SU-DHL-6 (cell line): ENCODE results near the gene MRPL34.

ENCODE experiments used
- EZH2phosphoT487 ChIP-seq: fragments of 200-600 bp; sonication (generic), shearing (Covaris generic); conservative IDR thresholded peaks from 2 replicates; pipeline ENCODE4 v1.6.1; 2018; ENCODE audit warnings: mild to moderate bottlenecking, antibody characterized with exemption, low read length, moderate library complexity, mixed read lengths
- TF ChIP-seq, protein P1 (sequence below): fragments of 200-600 bp; sonication (generic); IDR thresholded peaks from one replicate; pipeline ENCODE4 v1.5.1; 2017; ENCODE audit warnings: antibody characterized with exemption, mild to moderate bottlenecking, low read length, moderate library complexity; ENCODE audit not compliant: insufficient read depth, poor library complexity, severe bottlenecking

DNA sequence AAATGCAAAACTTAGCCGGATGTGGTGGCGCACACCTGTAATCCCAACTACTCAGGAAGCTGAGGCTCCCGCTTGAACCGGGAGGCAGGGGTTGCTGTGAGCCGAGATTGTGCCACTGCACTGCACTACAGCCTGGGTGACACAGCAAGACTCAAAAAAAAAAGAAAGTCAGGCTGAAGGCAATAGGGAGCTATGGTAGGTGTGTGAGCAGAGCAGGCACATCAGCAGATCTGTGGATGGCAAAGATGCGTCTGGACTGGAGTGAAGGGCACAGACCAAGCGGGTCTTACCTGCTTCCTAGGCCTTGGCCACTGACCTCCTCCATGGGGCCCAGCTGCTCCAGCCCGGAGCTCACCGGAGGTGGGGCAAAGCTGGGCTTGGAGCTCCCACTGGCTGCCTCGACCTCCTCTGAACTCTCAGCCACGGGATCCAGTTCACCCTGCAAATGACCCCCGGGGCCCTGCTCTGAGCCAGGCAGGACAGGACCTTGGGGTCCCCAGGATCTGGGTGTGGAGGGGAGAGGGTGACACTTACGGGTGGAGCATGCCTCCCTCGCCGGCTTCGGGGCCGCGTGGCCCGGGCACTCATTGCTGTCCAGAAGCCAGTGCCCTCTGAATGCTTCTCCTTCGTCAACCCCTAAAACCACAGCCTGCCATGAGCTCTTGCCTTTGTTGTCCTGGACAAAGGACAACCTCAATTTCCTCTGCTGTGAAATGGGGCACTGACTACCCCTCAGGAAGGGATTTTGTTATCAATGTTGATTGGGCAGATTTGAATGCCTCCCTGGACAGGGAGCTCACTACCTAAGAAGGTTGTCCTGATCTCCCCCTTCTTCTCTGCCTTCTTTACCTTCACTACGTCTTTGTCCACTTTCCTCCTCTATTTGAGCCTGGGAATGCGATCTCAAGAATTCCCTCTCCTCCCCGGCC, 41.7 kb upstream of the MRPL34 start:
- TF ChIP-seq, protein P1, sequence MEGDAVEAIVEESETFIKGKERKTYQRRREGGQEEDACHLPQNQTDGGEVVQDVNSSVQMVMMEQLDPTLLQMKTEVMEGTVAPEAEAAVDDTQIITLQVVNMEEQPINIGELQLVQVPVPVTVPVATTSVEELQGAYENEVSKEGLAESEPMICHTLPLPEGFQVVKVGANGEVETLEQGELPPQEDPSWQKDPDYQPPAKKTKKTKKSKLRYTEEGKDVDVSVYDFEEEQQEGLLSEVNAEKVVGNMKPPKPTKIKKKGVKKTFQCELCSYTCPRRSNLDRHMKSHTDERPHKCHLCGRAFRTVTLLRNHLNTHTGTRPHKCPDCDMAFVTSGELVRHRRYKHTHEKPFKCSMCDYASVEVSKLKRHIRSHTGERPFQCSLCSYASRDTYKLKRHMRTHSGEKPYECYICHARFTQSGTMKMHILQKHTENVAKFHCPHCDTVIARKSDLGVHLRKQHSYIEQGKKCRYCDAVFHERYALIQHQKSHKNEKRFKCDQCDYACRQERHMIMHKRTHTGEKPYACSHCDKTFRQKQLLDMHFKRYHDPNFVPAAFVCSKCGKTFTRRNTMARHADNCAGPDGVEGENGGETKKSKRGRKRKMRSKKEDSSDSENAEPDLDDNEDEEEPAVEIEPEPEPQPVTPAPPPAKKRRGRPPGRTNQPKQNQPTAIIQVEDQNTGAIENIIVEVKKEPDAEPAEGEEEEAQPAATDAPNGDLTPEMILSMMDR = no peak
- no peak for TF ChIP-seq EZH2phosphoT487
